Activated T-helper 1 cell treated with anti-CD3 and anti-CD28 coated beads, Interleukin-12 subunit alpha, Interleukin-12 subunit beta, Interleukin-2, Interleukin-4 antibody, amounts not matched to agents 30 ng/mL and 10 ng/mL and 1 ng/mL, durations not matched to agents 14 hours and 24 hours and 36 hours (primary cell): ENCODE measurements around the gene P2RX7. TPM values are rescaled to one million over a fixed set of nuclear protein-coding genes. Genes with fewer than 3 reads are reported as not detected.
"Not testable (repeated sequence)": the region's sequence is repeated elsewhere in the genome, so short reads cannot be mapped to it uniquely, and the experiment has no call there.

Experiments
- DNase-seq: peaks from one replicate; pipeline ENCODE4 v3.0.0; 2021; ENCODE audit warnings: low spot score
- H3K27ac Mint-ChIP-seq: one replicate; pipeline ENCODE4 v1.8.0; 2021; ENCODE audit warnings: mild to moderate bottlenecking, mixed read lengths
- H3K27me3 Mint-ChIP-seq: one replicate; pipeline ENCODE4 v1.8.0; 2022; ENCODE audit warnings: mild to moderate bottlenecking, moderate library complexity, mixed read lengths; ENCODE audit not compliant: insufficient read depth
- H3K36me3 Mint-ChIP-seq: one replicate; pipeline ENCODE4 v1.8.0; 2021; ENCODE audit warnings: low read depth, mixed read lengths
- H3K4me1 Mint-ChIP-seq: one replicate; pipeline ENCODE4 v1.8.0; 2021; ENCODE audit warnings: low read depth, mixed read lengths
- H3K4me3 Mint-ChIP-seq: one replicate; pipeline ENCODE4 v1.8.0; 2021; ENCODE audit warnings: mild to moderate bottlenecking, moderate library complexity, mixed read lengths
- H3K9me3 Mint-ChIP-seq: one replicate; pipeline ENCODE4 v1.8.0; 2021; ENCODE audit warnings: mixed read lengths
- intact Hi-C: fragments of 100-400 bp; cut with micrococcal nuclease; formaldehyde crosslinking; loops from one replicate; pipeline ENCODE4 v1.15.1; 2024
- total RNA-seq: library from RNA; stranded (reverse); gene quantifications from 2 replicates; pipeline ENCODE4 v1.2.3, GENCODE V29; 2022

The P2RX7 gene
- total RNA-seq, 1 donor from 2014 or later: 8.0 TPM

DNA sequence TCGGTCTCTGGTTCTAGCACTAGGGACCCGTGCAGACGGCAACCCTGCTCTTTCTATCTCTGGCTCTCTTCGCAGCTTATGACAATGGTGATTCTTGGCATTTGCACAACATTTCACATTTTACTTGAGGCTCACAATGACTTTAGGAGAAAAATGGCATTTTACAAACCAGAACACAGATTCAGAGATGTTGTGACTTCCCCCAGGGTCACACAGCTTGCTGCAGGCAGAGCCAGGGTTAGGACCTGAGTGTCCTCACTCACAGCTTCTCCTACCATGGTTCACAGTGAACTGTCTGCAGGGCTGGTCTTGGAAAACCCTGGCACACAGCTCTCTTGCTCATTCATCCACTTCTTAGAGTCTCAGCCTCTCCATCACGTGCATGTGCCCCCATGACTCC is 23.7 kb downstream of the P2RX7 start:
- H3K9me3 Mint-ChIP-seq: peaks cover 15% of the 10 kb centered on the region
- H3K27me3 Mint-ChIP-seq: peaks cover 2% of the 10 kb centered on the region
- intact Hi-C loops: no loop called here
- H3K4me3 Mint-ChIP-seq: no peak overlapping the region
- no peak overlapping the region for H3K27ac Mint-ChIP-seq
- H3K36me3 Mint-ChIP-seq: peaks cover 48% of the 10 kb centered on the region
- H3K4me1 Mint-ChIP-seq: peaks cover 12% of the 10 kb centered on the region
- no peak for DNase-seq

DNA sequence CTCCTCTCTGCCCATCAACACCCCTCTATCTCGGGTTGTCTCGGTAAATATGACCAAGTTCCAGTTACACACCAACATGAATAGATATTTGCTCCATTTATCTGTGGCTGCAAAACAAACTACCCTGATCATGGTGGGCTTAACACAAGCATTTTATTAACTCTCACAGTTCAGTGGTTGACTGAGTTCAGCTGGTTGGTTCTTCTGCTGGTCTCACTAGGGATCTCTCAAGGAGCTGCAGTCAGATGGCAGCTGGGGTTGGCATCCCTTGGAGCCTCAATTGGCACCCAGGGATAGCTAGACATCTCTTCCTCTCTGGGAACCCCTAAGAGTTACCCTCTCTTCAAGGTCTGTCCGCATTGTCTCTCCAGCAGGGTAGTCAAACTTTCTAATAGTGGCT is 25.4 kb downstream of the P2RX7 start:
- Mint-ChIP-seq H3K9me3 (peaks cover 15% of the 10 kb centered on the region), H3K27ac (no peak overlapping the region), H3K4me3 (no peak overlapping the region), H3K4me1 (peaks cover 12% of the 10 kb centered on the region), H3K36me3 (peaks cover 52% of the 10 kb centered on the region), H3K27me3 (peaks cover 2% of the 10 kb centered on the region)
- intact Hi-C loops: no loop called here
- DNase-seq: no peak

DNA sequence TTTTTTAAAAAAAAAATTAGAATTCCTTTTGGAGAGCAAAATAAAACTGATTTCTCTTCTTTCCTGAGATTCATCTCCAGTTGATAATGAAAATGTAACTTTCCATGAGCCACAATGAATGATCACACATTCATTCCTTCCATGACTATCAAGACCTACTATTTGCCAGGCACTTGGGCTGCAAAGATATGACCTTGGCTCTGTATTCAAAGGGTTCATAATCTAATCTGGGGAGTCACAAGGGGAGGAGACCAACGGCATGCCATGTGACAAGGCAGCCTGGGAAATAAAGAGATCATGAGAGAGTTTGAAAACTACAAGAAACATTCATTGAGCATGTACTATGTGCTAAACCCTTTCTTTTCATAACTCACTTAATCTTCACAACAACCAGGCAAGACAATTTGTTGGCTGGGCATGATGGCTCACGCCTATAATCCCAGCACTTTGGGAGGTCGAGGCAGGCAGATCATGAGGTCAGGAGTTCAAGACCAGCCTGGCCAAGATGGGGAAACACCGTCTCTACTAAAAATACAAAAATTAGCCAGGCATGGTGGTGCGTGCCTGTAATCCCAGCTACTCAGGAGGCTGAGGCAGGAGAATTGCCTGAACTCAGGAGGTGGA is 26.2 kb downstream of the P2RX7 start:
- peaks cover 12% of the 10 kb centered on the region for H3K4me1 Mint-ChIP-seq
- intact Hi-C loops, DNase-seq, H3K27me3 Mint-ChIP-seq, H3K4me3 Mint-ChIP-seq, H3K27ac Mint-ChIP-seq: not testable (repeated sequence)
- H3K36me3 Mint-ChIP-seq: peaks cover 53% of the 10 kb centered on the region
- H3K9me3 Mint-ChIP-seq: peaks cover 15% of the 10 kb centered on the region

DNA sequence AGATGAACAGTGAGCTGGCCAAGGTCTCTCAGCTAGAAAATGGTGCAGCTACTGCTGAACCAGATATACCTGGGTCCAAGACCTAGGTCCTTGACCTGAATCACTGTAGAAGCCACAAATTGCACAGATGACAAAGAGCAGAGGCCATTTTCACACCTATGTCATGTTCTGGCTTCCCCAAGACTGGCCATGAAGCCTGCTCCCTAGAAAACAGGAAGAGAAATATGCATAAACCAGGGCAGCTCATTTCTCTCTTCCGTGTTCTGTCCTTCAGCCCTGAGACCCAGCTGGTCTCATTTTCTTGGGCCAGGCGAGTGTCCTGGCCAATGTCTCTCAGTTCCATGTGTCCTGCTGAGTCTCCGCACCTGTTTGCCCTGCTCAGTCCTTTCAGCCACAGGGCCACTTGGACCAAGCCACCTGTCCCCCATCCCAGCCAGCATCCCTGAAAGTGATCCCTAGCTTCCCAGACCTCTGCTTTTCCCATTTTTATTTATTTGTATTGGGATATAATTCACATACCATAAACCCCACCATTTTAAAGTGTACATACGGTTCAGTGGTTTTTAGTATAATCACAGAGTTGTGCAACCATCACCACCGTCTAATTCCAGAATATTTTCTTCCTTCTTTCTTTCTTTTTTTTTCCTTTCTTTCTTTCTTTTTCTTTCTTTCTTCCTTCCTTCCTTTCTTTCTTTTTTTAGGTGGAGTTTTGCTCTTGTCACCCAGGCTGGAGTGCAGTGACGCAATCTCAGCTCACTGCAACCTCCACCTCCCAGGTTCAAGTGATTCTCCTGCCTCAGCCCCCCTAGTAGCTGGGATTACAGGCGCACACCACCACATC is 27.0 kb downstream of the P2RX7 start:
- Mint-ChIP-seq H3K4me1 (peaks cover 12% of the 10 kb centered on the region), H3K4me3 (no peak overlapping the region), H3K36me3 (peaks cover 50% of the 10 kb centered on the region), H3K27me3 (peaks cover 2% of the 10 kb centered on the region), H3K9me3 (peaks cover 15% of the 10 kb centered on the region), H3K27ac (no peak overlapping the region)
- intact Hi-C loops: no loop called here
- DNase-seq: no peak

DNA sequence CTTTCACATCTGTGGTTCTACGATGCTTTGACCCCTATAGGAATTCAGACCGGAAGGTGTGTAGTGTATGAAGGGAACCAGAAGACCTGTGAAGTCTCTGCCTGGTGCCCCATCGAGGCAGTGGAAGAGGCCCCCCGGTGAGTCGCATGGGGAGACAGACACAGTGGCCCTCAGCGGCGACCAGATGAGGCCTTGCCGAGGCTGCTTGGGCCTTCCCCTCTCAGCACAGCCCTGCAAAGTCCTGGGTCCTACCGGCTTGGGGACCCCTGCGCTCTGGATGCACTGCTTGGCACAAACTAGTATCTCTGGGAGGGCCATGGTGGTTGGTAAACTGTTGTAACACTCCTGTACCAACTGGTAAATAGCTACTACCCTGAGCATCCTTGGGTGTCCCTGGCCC is 29.7 kb downstream of the P2RX7 start:
- Mint-ChIP-seq H3K27ac (no peak overlapping the region), H3K9me3 (peaks cover 13% of the 10 kb centered on the region), H3K27me3 (no peaks in the 10 kb centered on the region), H3K36me3 (peaks cover 53% of the 10 kb centered on the region), H3K4me1 (peaks cover 12% of the 10 kb centered on the region), H3K4me3 (no peak overlapping the region)
- no peak for DNase-seq
- intact Hi-C loops: no loop called here

DNA sequence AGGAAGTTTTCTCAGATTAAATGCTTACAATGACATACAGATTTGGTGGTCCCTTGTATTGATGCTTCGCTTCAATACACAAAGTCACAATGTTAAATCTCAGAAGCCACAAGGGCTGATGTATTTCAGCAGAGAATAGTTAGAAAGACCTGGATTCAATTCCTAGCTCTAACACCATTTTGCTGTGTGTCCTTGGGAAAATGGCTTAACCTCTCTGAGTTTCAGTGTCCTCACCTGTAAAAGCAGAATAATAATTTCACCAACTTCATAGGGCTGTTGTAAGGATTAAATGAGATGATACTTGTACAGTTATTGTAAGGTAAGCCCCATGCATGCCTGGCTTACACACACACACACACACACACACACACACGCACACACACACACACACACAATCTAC is 30.3 kb downstream of the P2RX7 start:
- no peak overlapping the region for H3K4me3 Mint-ChIP-seq
- peaks cover 8% of the 10 kb centered on the region for H3K9me3 Mint-ChIP-seq
- peaks cover 48% of the 10 kb centered on the region for H3K36me3 Mint-ChIP-seq
- no peak for DNase-seq
- peaks cover 12% of the 10 kb centered on the region for H3K4me1 Mint-ChIP-seq
- H3K27me3 Mint-ChIP-seq: no peaks in the 10 kb centered on the region
- no peak overlapping the region for H3K27ac Mint-ChIP-seq
- intact Hi-C loops: no loop called here

DNA sequence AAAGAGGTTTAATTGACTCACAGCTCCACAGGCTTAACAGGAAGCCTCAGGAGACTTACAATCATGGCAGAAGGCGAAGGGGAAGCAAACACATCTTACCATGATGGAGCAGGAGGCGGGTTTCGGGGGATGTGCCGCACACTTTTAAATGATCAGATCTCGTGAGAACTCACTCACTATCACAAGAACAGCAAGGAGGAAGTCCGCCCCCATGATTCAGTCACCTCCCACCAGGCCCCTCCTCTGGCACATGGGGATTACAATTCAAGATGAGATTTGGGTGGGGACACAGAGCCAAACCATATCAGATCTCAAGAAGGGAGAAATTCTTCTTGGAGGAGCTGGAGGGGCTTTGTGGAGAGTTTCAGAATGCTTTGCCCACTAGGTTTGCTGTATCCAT is 32.2 kb downstream of the P2RX7 start:
- H3K4me3 Mint-ChIP-seq, H3K4me1 Mint-ChIP-seq, DNase-seq, intact Hi-C loops, H3K9me3 Mint-ChIP-seq, H3K27me3 Mint-ChIP-seq, H3K27ac Mint-ChIP-seq: not testable (repeated sequence)
- H3K36me3 Mint-ChIP-seq: peaks cover 42% of the 10 kb centered on the region

DNA sequence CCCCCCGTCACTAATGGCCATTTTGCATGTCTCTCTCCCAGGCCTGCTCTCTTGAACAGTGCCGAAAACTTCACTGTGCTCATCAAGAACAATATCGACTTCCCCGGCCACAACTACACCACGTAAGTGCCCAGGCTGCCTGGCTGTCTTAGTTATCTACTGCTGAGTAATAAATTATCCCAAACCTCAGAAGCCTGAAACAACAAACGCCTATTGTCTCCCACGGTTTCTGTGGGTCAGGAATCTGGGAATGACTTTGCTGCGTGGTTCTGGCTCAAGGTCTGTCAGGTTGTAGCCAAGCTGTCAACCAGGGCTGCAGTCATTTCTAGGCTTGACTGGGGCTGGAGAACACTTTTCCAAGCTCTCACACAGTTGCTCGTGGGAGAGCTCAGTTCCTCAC is 32.6 kb downstream of the P2RX7 start:
- no peak for DNase-seq
- intact Hi-C loops: no loop called here
- H3K27ac Mint-ChIP-seq: no peak overlapping the region
- H3K4me3 Mint-ChIP-seq: no peak overlapping the region
- no peaks in the 10 kb centered on the region for H3K27me3 Mint-ChIP-seq
- H3K4me1 Mint-ChIP-seq: no peaks in the 10 kb centered on the region
- peaks cover 40% of the 10 kb centered on the region for H3K36me3 Mint-ChIP-seq
- H3K9me3 Mint-ChIP-seq: no peaks in the 10 kb centered on the region

DNA sequence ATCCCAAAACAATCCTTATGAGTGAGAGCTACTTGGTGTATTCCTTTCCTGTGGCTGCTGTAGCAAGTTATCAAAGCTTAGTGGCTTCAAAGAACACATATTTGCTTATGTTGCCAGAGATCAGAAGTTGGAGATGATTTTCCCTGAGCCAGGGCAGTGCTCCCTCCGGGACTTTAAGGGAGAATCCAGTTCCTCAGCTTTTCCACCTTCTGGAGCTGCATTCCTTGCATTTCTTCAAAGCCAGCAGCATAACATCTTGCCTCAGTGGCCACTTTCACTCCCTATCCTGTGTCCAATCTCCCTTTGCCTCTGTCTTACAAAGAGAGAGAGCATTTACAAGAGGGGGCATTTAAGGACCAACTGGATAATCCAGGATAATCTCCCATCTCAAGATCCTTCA is 33.7 kb downstream of the P2RX7 start:
- peaks cover 37% of the 10 kb centered on the region for H3K36me3 Mint-ChIP-seq
- no peak overlapping the region for H3K4me3 Mint-ChIP-seq
- intact Hi-C loops: no loop called here
- DNase-seq: no peak
- no peaks in the 10 kb centered on the region for H3K4me1 Mint-ChIP-seq
- no peak overlapping the region for H3K27ac Mint-ChIP-seq
- no peaks in the 10 kb centered on the region for H3K27me3 Mint-ChIP-seq
- no peaks in the 10 kb centered on the region for H3K9me3 Mint-ChIP-seq

DNA sequence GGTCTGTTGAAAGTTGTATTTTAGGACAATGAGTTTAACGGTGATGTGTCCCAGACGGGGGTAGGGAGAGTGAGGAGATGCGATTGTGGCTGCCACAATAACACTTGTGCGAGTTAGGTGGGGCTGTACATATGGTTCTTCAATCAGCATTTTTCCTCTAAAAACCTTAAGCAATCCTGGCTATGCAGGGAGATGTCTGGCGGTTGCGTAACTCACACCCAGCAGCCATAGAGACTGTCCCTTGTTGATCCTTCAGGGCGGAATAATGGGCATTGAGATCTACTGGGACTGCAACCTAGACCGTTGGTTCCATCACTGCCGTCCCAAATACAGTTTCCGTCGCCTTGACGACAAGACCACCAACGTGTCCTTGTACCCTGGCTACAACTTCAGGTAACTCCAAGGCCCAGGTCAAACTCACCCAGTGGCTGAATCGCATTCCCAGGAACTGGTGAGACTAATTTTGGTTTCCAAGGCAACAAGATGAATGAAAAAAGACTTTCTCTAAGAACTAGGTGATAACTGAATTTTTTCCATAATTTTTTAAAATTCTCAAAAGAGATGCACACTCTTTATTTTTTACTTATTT is 34.6 kb downstream of the P2RX7 start:
- intact Hi-C loops: no loop called here
- Mint-ChIP-seq H3K4me3 (no peak overlapping the region), H3K4me1 (no peaks in the 10 kb centered on the region), H3K36me3 (peaks cover 41% of the 10 kb centered on the region), H3K27me3 (no peaks in the 10 kb centered on the region), H3K27ac (no peak overlapping the region), H3K9me3 (no peaks in the 10 kb centered on the region)
- no peak for DNase-seq

DNA sequence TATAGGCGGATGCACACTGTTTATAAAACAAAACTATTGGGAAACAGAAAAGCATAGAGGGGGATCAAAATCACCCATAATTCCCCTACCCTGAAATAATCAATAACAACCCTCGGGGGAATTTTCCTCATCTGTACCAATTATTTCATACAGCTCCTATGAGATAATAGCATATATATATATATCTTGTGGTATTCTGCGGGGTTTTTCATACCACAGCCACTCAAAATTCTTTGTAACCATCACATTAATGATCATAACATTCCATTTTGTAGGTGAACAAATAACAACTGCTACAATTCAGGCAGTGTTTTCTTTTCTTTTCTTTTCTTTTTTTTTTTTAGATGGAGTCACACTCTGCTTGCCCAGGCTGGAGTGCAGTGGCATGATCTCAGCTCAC is 35.3 kb downstream of the P2RX7 start:
- H3K27ac Mint-ChIP-seq: no peak overlapping the region
- peaks cover 37% of the 10 kb centered on the region for H3K36me3 Mint-ChIP-seq
- no peaks in the 10 kb centered on the region for H3K27me3 Mint-ChIP-seq
- H3K4me1 Mint-ChIP-seq: no peaks in the 10 kb centered on the region
- intact Hi-C loops: no loop called here
- DNase-seq: no peak
- no peaks in the 10 kb centered on the region for H3K9me3 Mint-ChIP-seq
- H3K4me3 Mint-ChIP-seq: no peak overlapping the region

DNA sequence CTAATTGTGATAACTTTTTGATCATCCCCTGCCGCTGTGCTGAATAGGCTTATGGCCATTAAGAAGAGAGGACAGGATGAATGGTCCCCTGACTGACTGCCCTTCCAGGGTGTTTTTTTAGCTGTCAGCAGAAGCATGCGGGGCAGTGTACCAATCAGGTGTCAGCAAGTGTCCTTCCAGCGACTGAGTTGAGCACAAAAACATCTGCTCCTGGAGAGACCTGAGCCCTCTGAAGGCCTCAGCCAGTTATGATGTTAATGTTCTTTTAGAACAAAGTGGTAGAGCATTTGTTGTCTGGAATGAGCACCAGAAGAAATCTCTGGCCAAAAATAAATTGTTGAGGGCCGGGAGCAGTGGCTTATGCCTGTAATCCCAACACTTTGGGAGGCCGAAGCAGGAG is 37.5 kb downstream of the P2RX7 start:
- Mint-ChIP-seq H3K36me3 (peaks cover 30% of the 10 kb centered on the region), H3K27ac (no peak overlapping the region), H3K4me3 (no peak overlapping the region), H3K27me3 (no peaks in the 10 kb centered on the region), H3K4me1 (no peaks in the 10 kb centered on the region), H3K9me3 (no peaks in the 10 kb centered on the region)
- DNase-seq: no peak
- intact Hi-C loops: no loop called here

DNA sequence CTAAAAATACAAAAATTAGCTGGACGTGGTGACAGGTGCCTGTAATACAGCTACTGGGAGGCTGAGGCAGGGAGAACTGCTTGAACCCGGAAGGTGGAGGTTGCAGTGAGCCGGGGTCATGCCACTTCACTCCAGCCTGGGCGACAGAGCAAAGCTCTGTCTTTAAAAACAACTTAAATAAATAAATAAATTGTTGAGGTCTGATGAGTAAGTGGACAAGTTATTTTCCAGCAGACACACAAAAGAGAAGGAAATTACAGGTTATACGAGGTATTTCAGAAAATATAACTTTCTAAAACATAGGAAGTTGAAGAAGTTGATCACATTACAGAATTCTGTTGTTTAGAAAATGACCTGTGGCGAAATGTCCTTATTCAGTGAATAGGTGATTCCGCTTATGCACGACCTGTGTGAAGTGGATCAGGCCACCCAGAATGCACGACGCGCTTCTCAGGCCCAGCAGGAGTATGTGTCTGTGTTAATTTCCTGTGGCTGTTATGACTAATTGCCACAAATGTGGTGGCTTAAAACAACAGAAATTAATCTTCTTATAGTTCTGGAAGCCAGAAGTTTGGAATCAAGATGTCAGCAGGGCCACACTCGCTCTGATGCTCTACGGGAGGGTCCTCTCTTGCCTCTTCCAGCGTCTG is 38.1 kb downstream of the P2RX7 start:
- intact Hi-C loops: no loop called here
- Mint-ChIP-seq H3K27ac (no peak overlapping the region), H3K36me3 (peaks cover 24% of the 10 kb centered on the region), H3K27me3 (no peaks in the 10 kb centered on the region), H3K9me3 (no peaks in the 10 kb centered on the region), H3K4me3 (no peak overlapping the region), H3K4me1 (no peaks in the 10 kb centered on the region)
- no peak for DNase-seq
